ENCODE results near the gene INAVA.
"Not testable (repeated sequence)": the region's sequence is repeated elsewhere in the genome, so short reads cannot be mapped to it uniquely, and the experiment has no call there.

The INAVA gene

DNA sequence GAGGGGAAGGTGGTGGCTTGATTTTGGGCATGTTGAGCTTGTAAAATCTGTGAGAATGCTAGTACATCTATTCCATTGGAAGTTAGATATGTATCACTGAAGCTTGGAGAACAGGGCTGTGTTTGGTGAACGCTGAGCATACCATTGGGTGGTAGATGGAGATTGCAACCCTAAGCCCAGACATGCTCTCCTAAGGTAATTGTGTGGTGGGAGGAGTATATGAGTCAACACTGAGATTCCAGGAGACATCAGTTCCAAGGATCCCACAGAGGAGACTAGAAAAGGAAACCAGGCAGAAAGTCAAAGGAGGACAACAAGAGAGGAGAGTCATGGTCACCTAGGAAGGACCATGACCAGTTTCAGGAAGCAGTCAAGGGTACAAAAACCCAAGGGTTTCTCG, 68.4 kb downstream of the INAVA start:
- no peak for DNase-seq (ENCODE audit: low read depth, low spot score)

DNA sequence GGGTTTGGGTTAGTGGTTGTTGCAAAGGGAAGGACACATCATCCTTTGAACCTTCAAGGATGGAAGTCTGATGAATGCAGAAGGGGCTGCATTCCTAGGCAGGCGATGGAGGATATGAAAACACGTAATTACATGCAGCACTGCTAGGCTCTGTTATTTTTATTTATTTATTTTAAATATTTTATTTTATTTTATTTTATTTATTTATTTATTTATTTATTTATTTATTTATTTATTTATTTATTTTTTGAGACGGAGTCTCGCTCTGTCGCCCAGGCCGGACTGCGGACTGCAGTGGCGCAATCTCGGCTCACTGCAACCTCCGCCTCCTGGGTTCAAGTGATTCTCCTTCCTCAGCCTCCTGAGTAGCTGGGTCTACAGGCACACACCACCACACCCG, 69.2 kb downstream of the INAVA start:
- DNase-seq (ENCODE audit: low read depth, low spot score) = not testable (repeated sequence)

Data from activated CD4-positive, CD25-positive, alpha-beta regulatory T cell treated with anti-CD3 and anti-CD28 coated beads, Interleukin-2, amount 50 U/mL, for 16 hours (primary cell).